GM21360 (cell line): ENCODE measurements around the gene CAMKMT.
A peak's percentile ranks its signal among the peaks of the same experiment; 100 is the strongest.

Experiments used
- ATAC-seq: cut with Tn5 transposase; IDR thresholded peaks from one replicate; pipeline ENCODE4 v1.9.1; 2021; ENCODE audit warnings: mild to moderate bottlenecking, moderate library complexity; ENCODE audit not compliant: unreplicated experiment

CAMKMT gene

DNA sequence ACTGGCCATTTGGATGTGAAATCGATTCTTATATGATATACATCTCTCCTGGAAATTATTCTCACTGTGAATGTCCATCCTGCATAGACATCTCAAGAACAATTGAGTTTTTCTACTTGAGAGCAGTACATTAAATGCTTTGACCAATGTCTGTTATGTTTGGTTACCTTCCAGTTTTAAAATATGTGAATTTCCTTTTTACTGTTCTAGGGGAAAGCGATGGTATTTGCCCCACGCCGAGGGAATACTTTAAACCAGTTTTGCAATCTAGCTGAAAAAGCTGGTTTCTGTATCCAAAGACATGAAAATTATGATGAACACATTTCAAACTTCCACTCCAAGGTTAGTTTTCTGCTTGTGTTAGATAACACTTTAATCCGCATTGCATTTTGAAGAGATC, 404.5 kb downstream of the CAMKMT start:
- no peak for ATAC-seq

DNA sequence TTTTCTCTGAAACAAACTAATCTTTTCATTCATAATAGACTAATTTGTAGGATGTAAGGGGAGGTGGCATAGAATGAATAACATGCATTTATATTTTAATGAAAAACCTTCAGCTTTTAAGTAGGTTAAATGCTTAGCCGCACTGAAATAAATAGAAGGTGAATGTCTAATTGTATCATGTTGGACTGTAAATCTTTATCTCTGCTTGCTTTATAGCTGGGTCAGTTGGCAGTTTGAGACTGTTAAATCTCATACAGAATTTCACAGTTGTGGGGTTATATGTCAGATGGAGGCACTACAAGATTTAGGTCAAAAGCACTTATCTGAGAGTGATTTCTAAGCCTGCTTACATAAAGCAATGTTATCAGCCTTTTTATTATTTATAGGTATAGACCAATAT, 405.0 kb downstream of the CAMKMT start:
- ATAC-seq: no peak

DNA sequence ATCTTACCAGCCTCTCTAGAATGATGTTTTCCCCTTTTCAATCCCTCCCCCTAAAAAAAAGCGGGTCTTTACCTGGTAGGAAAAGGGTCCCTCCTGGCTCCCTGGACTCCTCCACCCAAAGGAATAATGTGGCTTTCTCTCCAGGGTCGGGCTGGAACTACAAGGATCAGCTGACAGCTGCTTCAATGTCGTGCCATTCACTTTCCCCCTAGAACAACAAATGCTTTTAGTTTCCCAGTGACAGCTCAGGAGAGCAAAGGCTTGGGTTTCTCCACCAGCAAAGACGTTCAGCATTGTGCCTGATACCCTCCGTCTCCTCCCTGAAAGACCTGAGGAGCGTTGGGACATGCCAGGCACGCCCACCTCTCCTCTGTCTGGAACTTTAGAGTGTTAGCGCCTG, 405.9 kb downstream of the CAMKMT start:
- no peak for ATAC-seq

DNA sequence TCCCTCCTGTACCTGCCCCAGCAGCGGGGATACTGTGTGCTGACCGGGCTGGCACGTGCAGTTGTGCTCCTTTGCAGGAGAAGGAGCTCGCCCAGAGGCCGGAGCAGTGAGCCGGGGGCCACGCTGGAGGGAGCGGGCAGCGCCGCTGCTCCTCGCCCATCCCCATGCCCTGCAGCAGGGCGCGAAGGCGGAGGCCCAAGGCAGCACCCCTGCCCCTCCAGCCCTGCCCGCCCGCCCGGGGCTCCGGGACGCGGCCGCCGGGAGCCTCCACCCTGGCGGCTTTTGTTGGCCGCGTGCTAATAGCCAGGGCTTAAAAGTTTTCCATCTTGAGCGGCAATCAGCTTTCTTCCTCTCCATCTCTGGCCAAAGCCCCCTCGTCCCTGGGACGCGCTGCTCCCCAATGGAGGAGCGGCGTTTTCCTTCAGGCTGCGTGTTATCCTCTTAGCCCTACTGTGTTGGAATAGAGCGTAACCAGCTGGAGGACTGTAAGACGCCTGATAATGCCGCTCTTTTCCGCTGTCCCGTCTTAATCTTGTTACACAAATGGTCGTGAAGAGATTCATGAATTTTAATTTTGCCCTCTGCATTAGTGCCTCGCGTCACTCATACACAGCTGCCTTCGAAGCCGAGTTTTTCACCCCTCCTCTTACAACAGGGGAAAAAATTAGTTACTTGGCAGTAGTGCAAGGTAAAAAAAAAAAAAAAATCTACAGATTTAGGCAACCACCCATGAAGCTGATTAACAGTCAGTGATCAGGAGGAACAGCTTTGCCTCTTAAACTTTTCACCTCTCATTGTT, 406.9 kb downstream of the CAMKMT start:
- no peak for ATAC-seq

DNA sequence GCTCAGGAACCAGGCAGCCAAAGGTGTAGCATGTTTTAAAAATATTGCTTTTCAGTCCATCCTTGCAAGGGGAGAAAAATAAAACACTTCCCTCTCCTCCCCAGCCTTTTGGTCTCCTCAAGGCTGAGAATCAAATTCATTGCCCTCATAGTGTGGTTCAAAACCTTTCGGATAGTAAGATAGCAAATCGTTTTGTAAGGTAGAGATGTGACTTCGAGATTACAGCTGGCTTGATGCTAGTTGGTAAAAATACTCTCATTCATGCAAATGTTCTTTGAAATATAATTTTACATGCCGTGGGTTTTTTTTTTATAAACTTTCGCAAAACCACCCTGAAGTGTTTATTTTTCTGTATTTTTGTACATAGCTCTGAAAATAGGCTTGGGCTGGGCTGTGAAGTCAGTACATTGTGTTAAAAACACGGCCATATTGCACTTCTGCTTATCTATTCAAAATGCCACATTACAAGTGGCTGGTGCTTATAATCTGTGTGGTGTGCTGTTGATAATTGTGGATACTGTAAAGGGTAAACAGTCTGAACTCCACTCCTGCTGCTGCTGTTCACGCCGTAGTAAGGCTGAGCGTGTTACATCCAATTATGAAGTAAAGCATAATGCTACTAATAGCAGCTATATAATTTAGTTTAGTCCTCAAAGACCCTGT, 407.7 kb downstream of the CAMKMT start:
- no peak for ATAC-seq

DNA sequence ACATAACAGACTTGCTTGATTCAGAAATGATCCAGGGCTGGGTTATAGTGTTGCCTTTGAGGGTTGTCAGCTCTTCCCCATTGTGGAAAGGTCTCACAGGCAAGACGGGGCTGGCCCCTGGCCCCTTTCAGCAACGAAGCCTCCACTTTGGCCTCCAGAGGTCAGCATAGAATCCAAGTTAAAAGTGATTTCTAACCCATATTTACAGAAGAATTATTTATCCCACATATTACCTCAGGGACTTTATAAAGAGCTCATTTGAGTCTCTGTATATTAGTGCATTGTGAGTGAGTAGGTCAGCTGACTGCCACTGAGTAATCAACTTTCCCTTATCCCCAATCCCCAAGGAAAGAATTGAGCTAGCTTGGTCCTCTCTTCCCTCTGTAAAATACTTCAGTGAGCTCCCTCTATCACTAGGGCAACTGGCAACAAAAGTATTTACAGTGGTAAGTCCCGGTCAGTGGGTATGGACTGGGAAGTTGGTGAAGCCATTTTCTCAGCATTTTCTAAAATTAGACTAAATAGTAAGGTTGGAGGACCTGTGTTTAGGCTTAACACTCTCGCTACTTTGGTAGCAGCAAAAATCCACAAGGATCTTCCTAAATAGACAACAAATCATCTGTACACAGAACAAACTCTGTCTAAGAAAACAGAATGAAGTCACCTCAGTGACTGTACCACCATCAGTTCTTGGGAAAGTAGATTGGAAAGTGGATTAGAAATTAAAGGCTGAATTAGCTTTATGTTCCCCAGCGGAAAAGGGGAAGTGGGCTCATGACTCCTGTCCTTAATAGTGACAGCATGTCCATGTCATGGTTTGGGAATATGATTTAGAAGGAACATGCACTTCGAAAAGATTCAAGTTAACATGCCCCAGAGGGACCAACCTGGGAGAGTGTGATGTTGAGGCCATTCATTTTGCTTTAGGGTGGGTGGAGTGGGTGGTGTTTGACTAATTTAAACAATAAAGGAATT, 408.8 kb downstream of the CAMKMT start:
- ATAC-seq: no peak

DNA sequence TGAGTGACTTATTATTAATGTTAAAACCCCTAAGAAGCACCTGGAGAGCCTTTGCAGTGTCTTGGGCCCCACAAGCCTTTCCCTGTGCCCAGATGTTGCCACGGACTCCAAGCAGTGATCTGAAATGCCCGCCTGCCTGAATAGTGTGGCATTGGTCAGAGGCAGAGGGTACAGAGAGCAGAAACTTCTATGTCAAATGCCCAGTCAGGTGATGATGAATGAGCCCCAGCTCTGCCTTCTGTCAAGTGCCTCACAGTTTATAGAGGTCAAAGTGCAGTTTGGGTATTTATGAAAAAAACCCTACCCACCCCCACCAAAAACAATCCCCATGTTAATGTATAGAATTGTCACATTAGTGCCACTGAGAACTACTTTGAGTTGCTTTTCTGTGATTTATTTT, 409.8 kb downstream of the CAMKMT start:
- ATAC-seq: no peak

DNA sequence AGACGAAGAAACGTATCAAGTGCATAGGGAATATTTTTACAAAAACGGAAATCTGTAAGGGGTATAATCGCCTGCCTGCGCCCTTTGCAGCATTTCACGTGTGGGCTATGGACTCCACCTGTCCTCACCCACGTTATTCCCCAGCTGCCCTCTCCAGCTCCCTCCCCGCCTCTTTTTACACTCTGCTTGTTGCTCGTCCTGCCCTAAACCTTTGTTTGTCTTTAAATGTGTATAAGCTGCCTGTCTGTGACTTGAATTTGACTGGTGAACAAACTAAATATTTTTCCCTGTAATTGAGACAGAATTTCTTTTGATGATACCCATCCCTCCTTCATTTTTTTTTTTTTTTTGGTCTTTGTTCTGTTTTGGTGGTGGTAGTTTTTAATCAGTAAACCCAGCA, 410.4 kb downstream of the CAMKMT start:
- no peak for ATAC-seq

DNA sequence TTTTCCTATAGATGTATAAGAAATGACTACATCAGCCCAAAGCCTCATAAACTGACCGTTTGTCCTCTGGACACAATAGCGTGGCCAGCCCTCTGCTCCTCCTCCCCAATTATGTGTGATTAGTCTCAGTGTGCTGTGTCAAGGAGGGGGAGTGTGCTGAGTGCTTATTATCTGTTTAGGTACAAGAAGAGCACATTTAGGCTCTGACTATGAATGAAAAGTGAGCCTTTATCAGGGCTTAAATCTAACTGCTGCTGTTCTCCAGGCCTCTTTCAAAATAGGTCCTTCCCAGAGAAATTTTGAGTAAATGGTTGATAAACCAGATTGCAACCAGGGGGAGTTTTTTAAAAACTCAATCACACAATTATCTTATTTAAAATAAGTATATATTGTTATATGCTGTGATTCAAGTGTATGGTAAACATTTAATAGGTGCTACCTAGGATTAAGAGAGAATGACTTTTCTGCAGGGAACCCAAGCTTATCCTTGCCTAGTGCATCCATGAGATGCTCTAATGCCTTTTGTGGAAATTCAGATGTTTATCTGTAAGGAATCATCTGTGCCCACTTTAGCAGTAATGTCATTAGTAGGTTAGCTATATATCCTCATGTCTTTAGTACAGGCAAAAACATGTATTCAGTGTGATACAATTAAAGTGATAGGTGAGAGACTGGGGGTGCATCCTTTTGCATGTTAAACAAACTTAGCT, 411.1 kb downstream of the CAMKMT start:
- no peak for ATAC-seq

DNA sequence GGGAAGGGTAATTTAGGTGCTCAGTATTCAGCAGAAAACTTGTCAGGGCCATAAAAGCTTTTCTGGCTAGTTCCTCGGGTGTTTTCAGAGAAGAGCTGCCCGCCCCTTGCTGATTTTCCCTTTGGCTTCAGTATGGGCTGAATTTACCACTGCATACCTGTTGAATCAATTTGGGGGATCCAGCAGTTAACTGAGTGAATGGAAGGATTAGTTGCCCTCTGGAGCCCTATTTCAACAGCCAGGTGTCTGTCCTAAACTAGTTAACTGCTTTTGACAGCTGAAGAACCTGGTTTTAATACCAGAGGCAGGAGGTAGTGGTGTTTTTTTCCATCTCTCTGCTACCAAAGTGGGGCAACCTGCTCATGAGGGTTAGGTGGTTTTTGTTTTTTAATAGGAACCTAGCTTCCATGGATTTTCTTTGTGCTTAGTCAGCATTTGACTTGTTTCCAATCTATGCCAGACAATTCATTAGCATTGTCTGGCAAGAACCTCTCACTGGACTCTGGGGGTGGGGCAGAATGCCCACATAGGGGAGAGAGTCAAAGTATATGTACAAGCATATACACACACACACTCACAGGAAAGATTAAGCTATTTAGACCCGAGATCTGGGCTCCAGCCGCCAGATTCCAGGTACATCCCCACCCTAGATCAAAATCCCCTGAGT, 413.2 kb downstream of the CAMKMT start:
- ATAC-seq: no peak

DNA sequence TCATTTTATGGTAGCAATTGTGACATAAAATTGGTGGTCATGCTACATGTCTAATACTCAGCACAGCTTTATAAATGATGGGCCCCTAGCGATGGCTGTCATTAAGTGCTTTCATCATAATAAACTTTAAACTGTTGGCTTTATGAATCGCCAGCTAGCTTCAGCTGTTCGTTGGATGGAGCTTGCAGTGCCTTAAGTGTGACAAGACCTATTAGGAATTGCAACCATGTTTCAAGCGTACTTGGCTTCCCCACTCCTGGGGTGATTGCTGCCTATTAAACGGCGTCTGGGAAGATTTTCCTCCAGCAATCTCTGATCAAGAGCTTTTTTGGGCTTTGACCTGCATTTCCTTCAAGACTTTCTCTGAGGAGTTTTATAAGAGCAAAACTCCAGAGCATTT, 415.3 kb downstream of the CAMKMT start:
- no peak for ATAC-seq

DNA sequence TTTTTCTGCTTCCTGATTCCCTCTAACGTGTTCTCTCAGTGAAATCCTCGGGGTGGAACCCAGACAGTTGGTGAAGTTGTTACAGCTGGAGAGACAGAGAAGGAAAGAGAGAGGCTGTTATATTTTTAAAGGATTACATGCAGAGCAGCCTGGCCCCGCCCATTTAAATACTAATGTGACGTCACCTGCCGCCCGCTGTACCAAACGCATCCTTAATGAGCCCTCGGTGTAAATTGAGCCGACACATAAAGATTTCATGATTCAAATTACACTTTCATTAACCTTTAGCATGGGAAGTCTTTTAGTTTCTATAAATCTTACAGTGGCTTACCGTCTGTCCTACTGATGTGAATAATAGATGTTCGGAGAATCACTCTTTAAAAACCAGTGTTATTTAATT, 415.8 kb downstream of the CAMKMT start:
- no peak for ATAC-seq

DNA sequence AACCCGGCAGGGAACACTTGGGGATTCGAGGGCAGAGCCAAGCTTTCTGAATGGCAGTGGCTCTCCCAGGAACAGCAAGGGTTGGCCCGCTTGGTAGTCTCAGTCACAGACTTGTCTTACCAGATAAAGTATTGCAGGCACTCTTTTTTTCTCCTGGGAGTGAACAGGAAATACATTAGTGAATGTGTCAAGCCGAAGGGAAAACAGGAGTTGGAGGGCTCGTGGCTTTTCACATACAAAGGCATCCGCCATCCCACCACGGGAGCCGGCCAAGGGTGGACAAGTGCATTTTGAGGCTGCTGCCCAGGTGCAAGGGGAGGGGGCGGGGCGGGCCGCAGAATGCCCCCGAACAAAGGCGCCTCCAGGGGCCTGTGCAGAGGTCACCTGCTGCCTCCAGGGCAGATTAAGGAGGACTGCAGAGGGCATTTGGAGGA, 416.5 kb downstream of the CAMKMT start:
- ATAC-seq: peak; percentile 39

DNA sequence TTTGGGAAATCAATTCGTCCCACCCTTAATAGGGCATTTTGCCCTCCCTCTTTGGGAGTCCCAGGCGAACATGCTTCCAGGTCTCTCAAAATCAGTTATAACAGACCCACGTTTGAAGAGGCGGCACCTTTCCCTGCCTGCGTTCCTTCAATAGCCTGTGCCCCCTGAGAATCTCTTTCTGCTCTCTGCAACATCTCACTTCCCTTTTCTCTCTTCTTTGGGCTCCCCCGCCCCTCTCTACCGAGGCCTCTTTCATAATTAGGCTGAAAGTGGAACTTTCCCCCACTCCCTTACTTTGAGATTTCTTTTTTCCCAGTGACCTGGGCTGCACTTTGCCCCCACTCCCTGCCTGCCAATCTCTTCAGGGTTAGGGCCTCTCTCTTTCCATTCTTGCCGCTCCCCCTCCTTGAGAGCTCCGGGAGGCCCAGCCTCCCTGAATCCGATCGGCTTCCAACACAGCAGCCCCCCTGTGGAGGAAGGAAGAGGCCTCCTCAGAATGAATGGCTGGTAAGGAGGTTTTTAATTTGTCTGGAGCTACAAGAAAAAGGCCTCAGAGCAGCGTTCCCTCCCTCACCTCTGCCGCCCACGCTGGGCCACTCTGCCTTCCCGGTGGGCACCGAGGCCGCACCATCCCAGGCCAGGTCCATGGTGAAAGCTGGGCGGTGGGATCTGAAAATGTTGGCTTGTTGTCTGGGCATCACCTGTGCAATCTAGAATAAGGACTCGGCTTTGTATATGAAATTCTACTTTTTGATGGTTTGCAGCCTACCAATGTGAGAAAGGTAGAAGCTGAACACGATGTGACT, 417.1 kb downstream of the CAMKMT start:
- ATAC-seq: peak; percentile 90

DNA sequence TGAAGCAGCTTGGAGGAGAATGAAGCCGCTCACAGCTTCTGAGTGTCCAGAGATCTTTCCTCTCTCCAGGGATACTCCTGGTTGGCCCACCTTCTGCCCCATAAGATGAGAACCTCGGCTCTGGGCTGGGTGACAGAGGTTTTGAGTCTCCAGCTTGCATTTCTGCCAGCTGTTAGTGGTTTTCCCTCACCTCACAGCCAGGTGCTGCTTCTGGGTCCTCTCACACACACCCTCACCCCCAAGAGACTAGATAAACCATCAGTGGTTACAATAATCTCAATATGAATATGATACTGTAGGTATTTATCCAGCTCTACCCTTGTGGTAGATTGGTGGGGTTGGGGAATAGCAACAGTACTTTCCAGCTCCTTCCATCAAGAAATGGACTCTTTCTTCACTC, 418.0 kb downstream of the CAMKMT start:
- no peak for ATAC-seq

DNA sequence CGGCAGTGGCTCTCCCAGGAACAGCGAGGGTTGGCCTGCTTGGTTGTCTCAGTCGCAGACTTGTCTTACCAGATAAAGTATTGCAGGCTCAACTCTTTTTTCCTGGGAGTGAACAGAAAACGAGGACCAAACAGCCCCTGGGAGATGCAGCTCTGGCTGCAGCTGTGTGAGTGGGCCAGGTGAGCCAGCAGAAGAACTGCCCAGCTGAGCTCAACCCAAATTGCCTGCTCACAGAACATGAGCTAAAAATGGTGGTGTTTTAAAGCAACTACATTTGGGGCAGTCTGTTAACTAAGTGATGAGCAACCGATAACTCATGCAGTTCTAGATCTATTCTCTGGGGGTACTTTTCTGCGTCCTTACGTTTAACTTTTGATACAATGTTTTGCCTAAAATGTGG, 418.7 kb downstream of the CAMKMT start:
- ATAC-seq: no peak

DNA sequence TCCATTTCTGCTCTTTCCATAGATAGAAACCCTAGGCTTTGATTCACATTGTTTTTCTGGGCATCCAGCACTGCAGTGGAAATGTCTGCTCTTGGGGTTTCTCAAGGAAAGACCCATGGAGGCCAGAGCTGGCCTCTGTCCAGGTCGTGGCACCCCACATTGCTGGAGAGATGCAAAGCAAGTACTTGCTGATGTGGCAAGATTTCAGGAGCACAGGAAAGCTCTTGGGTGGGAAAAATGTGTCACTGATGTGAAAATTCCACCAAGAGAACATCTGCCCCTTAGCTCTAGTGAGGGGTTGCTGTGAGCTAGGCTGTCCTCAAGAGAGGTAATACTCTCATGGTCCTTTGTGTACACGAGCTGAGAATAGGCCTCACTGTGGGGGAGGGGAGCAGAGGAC, 423.7 kb downstream of the CAMKMT start:
- ATAC-seq: no peak

DNA sequence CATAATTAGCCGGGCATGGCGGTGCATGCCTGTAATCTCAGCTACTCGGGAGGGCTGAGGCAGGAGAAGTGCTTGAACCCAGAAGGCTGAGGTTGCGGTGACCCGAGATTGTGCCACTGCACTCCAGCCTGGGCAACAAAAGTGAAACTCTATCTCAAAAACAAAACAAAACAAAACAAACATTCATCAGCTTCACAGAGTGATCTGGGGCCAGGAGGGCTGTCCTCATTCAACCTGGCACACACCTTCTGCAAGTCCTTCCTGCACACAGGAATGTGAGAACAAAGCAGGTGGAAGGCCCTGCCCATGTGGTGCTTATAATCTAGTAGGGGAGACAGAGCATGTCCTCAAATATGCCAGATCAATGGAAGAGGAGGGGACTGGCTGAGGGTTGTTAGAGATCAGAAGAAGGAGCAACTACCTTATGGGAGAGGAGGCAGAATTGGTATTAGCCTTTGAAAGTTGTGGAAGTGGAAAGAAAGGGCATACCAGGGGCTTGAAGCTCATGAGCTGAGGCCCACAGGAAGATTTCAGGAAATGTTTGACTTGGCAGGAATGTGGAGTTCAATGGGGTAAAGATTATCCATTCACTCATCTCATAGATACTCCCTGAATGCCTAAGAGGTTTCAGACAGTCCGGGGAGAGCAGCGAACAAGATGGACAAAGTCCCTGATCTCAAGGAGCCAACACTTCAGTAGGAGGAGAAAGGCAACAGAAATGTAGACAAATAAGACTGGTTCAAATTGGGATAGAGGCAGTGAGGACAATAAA, 424.5 kb downstream of the CAMKMT start:
- ATAC-seq: no peak

DNA sequence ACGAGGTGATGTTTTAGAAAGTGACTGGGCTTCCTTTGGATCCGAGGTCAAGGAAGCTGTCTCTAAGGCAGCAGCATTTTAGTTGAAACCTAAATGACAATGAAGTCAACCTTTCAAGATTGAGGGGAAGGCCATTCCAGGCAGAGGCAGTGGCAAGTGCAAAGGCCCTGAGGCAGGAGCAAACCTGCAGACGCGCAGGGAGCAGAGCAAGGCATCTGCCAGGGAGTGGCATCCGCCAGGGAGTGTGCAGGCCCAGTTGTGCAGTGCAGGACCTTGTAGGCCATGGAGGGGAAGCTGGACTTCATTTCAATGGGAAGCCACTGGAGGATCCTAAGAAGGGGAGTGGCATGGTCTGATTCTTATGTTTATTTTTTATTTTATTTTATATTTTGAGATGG, 425.1 kb downstream of the CAMKMT start:
- ATAC-seq: no peak
